GM19468 (cell line): ENCODE results near the gene TMTC3.
"Not testable (repeated sequence)": the region's sequence is repeated elsewhere in the genome, so short reads cannot be mapped to it uniquely, and the experiment has no call there.

ENCODE experiments used
- ATAC-seq: cut with Tn5 transposase; IDR thresholded peaks from one replicate; pipeline ENCODE4 v1.9.1; 2021; ENCODE audit warnings: mild to moderate bottlenecking, moderate library complexity, moderate number of reproducible peaks; ENCODE audit not compliant: unreplicated experiment; ENCODE audit errors: extremely low read depth

Gene TMTC3

DNA sequence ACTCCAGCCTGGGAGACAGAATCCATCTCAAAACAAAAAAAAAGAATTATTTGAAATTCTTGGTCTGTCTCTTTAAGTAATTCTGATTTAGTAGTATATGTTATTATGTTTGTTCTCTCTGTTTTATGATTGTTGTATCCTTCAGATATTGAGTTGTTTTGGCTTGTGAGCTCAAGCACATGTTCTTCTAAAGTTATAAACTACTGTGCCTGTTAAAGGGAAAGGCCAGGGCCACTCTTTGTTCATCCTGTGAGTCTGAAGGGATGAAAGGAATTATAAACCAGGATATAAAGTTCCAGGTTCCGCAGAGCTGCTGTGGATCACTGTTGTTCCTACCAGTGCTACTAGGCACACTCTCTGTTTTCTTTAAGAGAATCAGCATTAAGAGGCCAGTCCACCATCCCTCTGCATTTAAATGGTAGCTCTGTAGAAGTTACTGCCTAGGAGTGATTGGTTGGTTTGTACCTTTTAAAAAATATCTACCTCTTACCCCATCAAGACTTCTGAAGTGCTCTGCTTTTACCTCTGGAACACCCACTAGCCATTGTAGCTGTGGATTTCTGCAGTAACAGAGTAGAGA lies 14.1 kb downstream of the TMTC3 start:
- ATAC-seq = no peak

DNA sequence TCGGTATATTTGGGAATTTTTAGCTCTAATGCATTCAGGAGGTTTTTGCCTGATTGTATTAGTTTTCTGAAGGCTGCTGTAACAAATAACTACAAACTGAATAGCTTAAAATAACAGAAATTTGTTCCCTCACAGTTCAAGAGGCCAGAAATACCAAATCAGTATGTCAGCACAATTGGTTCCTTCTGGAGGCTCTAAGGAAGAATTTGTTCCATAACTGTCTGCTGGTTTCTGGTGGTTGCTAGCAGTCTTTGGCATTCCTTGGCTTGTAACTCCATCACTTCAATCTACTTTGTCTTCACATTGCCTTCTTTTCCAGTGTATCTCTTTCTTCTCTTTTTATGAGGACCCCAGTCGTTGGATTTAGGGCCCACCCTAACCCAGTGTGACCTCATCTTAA lies 21.3 kb downstream of the TMTC3 start:
- ATAC-seq = no peak

GRCh38 chr12:88166179-88166578 lies 24.1 kb downstream of the TMTC3 start:
- ATAC-seq = no peak

DNA sequence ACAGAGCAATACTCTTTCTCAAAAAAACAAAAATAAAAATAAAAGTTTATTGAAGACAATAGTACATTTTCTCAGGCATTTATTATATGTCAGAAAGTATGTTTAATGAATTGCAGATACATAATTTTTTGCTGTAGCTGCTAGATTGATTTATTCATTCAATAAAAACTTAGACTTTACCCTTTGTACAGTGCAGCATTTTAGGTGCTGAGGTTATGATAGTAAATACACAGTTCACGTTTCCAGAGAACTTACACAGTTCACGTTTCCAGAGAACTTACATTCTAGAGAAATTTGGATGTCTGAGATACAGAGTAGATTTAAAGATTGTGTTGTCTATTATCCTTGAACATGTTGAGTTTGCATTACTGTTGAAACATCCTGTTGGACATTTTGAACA lies 25.3 kb downstream of the TMTC3 start:
- no peak for ATAC-seq

GRCh38 chr12:88172844-88173407 lies 30.8 kb downstream of the TMTC3 start:
- no peak for ATAC-seq

GRCh38 chr12:88175544-88175943 lies 33.4 kb downstream of the TMTC3 start:
- ATAC-seq = no peak

DNA sequence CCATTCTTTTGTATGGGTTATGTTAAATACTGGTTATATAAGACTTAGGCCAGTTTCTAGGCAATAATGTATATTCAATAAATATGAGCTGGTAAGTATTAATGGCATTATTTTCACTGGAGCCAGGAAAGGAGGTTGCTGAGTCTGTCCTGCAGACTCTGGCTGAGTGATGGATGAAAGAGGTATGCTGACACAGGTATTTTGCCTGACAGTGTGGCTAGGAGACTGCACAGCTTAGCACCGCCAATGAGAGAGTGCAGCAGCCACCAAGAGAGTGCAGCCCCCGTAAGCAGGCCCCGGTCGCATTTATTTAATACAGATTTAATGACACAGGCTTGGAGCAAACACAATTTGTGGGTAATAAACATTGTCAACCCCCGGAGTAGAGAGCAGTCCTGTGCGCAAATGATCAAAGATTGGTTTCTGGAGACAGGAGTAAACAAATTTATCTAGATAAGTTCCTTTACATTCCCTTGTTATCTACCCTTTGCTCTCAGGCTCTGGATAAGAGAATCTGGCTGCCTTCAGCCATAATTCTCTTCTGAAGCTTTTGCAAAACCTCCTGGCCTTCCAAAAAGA lies 37.4 kb downstream of the TMTC3 start:
- ATAC-seq = no peak

DNA sequence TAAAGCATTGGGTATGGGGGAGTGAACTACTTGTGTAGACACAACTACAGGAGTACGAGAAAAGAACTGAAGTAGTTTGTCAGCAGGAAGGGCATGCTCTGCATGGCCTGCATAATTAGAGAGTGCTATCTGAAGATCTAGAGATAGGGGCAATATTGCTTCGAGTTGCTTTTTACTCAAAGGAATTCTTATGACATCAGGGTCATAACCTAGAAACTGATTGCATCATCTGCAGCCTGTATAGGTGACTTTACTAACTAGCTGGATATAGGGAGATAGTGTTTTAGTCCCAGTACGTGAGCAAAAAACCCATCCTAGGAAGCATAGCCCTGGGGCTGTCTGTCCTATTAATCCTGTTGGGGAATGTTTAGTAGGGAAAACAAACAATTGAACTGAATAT lies 39.8 kb downstream of the TMTC3 start:
- no peak for ATAC-seq

- ATAC-seq = no peak
Measured at GRCh38 chr12:88182416-88182815, 40.3 kb downstream of the TMTC3 start.

DNA sequence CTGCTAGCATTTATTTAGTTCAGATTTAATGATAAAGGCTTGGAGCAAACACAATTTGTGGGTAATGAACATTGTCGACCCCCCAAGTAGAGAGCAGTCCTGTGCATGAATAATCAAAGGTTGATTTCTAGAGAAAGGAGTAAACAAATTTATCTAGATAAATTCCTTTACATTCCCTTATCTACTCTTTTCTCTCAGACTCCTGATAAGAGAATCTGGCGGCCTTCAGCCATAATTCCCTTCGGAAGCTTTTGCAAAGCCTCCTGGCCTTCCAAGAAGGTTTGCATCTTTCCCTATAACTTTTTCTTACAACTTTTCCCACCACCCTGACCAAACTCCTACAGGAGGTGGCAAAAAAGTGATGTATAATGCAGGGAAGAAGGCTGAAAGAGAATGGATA lies 42.1 kb downstream of the TMTC3 start:
- ATAC-seq = no peak

DNA sequence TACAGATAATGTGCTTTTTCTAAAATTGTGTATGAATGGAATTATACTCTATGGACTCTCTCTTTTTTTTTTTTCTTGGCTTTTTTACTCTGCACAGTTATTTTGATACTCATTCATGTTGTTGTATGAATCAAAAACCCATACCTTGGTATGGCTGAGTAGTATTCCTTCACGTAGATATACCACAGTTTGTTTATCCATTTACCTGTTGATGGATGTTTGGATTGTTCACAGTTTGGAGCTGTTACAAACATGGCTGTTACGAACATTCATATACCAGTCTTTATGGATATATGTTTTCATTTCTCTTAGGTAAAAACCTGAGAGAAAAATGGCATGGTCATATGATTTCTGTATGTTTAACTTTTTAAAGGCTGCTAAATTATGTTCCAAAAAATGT lies 43.2 kb downstream of the TMTC3 start:
- ATAC-seq = no peak

DNA sequence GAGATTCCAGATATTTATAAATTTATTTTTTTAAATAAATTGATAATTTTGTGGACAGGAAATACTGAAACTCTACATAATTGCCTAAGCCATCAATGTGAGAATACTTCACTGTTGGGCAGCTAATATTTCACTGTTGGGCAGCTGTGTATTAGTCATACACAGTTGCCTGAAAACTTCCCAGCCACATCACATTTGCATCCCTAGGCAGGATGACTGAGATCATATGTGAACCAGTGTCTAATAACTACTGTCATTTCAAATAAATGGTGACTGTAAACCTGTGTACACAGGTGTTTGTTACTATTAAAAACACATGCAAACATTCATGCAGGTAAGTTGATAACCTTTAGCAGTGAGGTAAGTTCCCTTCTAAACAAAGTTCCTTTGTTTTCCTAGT lies 43.9 kb downstream of the TMTC3 start:
- ATAC-seq = no peak

DNA sequence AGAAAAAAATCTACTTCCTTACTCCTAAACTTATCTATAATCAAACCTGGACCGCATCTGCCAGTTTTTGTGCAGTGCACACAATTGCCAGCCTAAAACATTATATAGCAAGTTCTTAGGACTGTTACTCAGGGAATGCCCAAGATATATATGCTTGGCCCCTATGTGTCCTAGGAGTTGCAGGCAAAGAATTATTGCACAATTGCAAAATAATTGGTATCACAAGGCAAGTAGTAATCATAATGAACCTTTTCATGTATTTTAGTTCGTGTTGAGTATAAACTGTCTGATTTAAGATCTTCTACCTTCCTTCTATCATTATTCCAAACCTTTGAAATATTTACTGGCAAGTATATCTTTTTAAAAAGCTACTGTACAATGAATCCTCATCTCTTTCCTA lies 45.5 kb downstream of the TMTC3 start:
- no peak for ATAC-seq

DNA sequence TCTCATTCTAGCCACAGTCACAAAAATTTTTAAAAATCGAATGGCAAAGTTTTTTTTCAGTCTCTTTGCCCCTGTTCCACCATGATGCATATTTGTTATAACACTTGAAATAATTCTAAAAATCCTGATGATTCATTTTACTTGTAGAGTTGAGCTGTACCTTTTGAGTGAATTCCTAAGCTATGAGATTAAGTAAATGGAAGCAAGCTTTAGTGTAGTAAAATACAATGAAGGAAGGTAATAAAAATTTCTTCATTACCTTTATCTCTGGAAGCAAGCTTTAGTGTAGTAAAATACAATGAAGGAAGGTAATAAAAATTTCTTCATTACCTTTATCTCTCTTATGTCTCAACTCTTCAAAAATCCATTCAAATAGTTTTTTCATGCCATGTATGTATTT lies 46.1 kb downstream of the TMTC3 start:
- ATAC-seq = no peak

DNA sequence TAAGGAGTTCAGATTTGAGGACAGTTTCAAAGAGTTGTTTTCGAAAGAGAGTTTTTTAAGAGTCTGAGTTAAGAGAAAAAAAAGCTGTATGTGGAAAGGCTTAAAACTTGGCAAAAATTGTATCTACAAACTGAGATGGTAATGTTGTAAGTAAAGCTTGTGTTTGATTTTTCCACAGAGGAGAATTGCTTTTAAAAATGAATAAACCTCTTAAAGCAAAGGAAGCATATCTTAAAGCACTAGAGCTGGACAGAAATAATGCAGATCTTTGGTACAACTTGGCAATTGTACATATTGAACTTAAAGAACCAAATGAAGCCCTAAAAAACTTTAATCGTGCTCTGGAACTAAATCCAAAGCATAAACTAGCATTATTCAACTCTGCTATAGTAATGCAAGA lies 50.3 kb downstream of the TMTC3 start:
- no peak for ATAC-seq

DNA sequence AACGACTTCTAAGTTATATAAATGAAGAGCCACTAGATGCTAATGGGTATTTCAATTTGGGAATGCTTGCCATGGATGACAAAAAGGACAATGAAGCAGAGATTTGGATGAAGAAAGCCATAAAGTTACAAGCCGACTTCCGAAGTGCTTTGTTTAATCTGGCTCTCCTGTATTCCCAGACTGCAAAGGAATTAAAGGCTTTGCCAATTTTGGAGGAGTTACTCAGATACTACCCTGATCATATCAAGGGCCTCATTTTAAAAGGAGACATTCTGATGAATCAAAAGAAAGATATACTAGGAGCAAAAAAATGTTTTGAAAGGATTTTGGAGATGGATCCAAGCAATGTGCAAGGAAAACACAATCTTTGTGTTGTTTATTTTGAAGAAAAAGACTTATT lies 52.8 kb downstream of the TMTC3 start:
- no peak for ATAC-seq

DNA sequence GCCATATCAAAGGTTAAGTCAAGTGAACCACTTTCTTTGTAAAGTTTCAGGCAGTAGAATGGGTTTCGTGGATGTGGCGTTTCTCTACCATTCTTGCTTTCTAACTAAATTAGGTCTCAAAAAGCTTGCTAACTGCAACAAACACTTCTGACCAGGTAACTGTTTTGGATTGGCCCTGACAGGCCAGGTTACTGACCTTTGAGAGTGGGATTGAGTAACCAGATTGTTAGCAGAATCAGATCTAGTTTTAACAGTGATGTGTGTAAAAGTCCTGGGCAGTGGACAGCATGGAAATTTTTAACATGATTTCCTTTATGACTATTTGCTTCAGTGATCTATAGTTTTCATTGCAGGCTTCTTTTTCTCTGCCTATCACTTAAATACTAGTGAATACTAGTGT lies 57.9 kb downstream of the TMTC3 start:
- no peak for ATAC-seq

DNA sequence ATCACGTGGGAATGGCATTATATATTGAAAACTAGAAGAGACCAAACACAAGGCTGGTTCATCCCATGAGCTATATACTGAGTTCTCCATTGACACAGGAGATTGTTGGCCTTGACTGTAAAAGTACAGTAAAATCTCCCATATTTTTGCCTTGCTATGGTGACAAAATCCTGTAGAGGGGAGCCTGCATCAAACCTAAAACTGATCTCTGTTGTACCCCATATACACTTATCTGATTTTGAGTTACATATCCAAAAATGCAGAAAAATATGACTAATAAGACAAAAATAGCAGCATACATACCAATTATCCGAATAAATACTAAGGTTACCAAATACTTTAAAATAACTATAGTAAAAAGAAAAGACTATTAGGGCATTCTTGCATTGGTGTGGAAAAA lies 60.4 kb downstream of the TMTC3 start:
- no peak for ATAC-seq

GRCh38 chr12:88206601-88207000 lies 64.5 kb downstream of the TMTC3 start:
- no peak for ATAC-seq

DNA sequence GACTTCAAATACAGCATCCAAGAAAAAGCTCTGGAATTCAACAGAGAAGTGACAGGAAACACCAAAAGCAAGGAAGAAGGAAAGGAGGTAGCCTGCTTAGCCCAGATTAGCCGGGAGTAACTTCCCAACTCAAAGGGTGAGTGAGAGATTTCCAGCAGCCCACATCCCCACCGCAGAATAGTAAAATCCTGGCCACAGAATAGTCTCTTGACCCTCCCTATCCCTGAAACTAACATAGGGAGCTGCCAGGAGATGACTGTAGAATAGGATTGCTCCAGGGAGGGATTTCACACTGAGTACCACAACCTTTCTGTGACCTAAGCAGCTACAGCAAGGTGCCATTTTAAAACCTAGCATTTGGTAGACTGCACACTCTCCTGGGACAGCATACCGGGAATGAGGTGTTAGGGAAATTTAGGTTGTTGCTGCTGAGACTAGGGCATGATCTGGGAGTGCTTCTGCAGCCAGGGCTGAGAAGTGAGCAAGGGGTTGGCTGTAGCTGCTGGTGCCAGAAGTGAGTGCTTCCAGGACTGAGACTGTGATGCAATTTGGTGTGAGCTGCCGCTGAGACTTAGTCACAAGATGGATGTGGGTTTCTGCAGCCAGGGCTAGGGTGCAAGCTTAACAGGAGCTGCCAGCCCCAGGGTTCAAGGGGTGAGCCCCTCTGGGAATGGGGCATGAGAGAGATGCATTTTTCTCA lies 66.0 kb downstream of the TMTC3 start:
- no peak for ATAC-seq

GRCh38 chr12:88208661-88209060 lies 66.6 kb downstream of the TMTC3 start:
- ATAC-seq = no peak

DNA sequence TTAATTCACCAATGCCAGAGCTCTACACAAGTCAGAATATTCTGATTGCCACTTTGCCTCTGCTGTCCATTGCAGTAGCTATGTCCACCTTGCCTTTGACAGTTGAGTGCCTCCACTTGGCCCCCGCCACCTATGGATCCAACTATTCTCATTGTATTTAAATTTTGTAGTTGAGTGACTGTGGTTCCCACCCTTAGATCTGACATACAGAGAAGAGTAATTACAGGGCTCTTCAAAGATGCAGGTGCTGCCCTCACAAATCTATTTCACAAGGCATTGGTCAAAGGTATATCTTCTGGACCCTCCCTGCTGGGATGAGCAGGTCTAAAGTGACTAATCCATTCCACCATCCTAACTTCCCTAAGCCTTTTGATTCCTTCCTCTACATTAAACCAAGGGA lies 68.2 kb downstream of the TMTC3 start:
- ATAC-seq = not testable (repeated sequence)
